Kidney (tissue), 14 donors: ENCODE measurements around the gene ARGFX. TPM values are rescaled to one million over a fixed set of nuclear protein-coding genes. Genes with fewer than 3 reads are reported as not detected.

ENCODE experiments used
- DNase-seq, 5 donors: peaks; one replicate each; pipeline ENCODE4 v3.0.0-alpha.2; 2013 to 2020
- FAIRE-seq: peaks from 2 replicates; lab custom pipeline; 2012; peaks lifted over from hg19 to GRCh38; lab: Jason Lieb, UNC
- H3K27ac ChIP-seq, 2 donors: one replicate each; pipeline ENCODE4 v1.7.0; 2013; ENCODE audit warnings: low read depth in 2 of 2, low read length in 2 of 2, inconsistent platforms in 1 of 2
- H3K27me3 ChIP-seq: one replicate; pipeline ENCODE4 v1.7.1; 2013; ENCODE audit warnings: low read length, inconsistent platforms; ENCODE audit not compliant: control insufficient read depth, insufficient read depth
- H3K36me3 ChIP-seq, 3 donors: one replicate each; pipeline versions ENCODE4 v1.7.0 to v1.7.1; 2013; ENCODE audit warnings: low read length in 3 of 3, control low read depth in 1 of 3, inconsistent platforms in 1 of 3; ENCODE audit not compliant: insufficient read depth in 3 of 3, control insufficient read depth in 2 of 3
- H3K4me1 ChIP-seq, 3 donors: one replicate each; pipeline versions ENCODE4 v1.7.0 to v1.7.1; 2013; ENCODE audit warnings: low read length in 3 of 3, inconsistent platforms in 1 of 3, low read depth in 1 of 3; ENCODE audit not compliant: control insufficient read depth in 2 of 3, insufficient read depth in 2 of 3
- H3K4me3 ChIP-seq, 3 donors: one replicate each; pipeline versions ENCODE4 v1.7.0 to v1.8.1; 2013; ENCODE audit warnings: low read length in 3 of 3, control low read depth in 1 of 3, inconsistent platforms in 1 of 3
- H3K9ac ChIP-seq, 3 donors: one replicate each; pipeline versions ENCODE4 v1.7.0 to v1.7.1; 2013; ENCODE audit warnings: low read length in 3 of 3, control low read depth in 1 of 3, inconsistent platforms in 1 of 3
- H3K9me3 ChIP-seq, 3 donors: one replicate each; pipeline versions ENCODE4 v1.7.0 to v1.7.1; 2013; ENCODE audit warnings: low read length in 3 of 3, control low read depth in 1 of 3, inconsistent platforms in 1 of 3; ENCODE audit not compliant: control insufficient read depth in 2 of 3, insufficient read depth in 1 of 3
- CTCF ChIP-seq: IDR thresholded peaks from 3 replicates; pipeline ENCODE4 v1.5.1; 2012; ENCODE audit warnings: mild to moderate bottlenecking, moderate library complexity, borderline replicate concordance; ENCODE audit not compliant: insufficient read depth; ENCODE audit errors: extremely low read depth
- intact Hi-C: fragments of 100-400 bp; cut with DNase I; formaldehyde crosslinking; loops from one replicate; pipeline ENCODE4 v1.11.1; 2022
- polyA plus RNA-seq: library from polyadenylated mRNA; stranded (reverse); fragments of 350-450 nt; fragmentation: Illumina TruSeq; extraction: RNeasy Lipid Tissue Mini Kit (QIAGEN cat#74804); gene quantifications from one replicate; pipeline ENCODE4 v1.2.3, GENCODE V29; 2014; ENCODE audit warnings: low read depth, low replicate concordance; ENCODE audit not compliant: insufficient read depth
- total RNA-seq: library from RNA; stranded (reverse); fragmentation: NEBNext Ultra II Directional; extraction: Animal tissue kit (Norgen Biotek cat#: 25700); gene quantifications from one replicate; pipeline ENCODE4 v1.2.1, GENCODE V29; 2021
- donor health status: control.
- donor health status: control.
- donor health status: control.
- donor health status: control.
- donor health status: control.
- donor health status: DM: yes; HTN: yes; CAD: no.
- donor health status: Normal renal cell carcinoma (clear cell type).

Gene ARGFX
- total and polyA plus RNA-seq, 2 donors from 2014 or later: not detected

DNA sequence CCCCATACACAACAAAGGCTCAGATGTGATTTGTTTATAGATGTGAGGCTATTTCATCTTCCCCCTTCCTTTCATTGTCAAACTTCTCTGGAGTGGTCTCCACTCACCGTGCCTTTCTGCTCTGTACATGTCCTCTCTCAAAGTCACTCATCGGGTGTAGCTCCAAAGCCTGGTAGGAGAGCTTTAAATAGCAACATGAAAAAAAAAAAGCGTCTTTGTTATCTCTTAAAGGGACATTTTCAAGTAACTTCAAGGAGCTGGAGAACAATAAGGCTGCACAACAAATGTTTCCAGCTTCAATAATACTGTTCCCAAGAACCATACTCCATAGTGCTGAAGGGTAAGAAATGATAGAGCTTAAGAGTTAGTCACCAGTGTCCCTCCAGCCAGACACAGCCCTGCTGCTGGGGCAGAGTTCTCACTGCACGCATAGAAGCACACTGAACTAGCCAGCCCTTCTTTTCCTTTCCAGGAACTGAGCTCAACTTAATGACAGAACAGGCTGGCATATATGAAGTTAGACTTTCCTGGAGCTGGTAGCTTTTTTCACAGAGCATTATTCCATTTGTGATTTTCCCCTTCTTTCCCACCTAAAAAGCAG is 33.6 kb downstream of the ARGFX start:
- TF ChIP-seq CTCF: no peak
- Histone ChIP-seq H3K4me3 (no peak overlapping the region), H3K27me3 (no peaks in the 10 kb centered on the region), H3K9ac (no peak overlapping the region), H3K36me3 (no peaks in the 10 kb centered on the region), H3K27ac (no peak overlapping the region), H3K9me3 (no peaks in the 10 kb centered on the region), H3K4me1 (no peaks in the 10 kb centered on the region)
- FAIRE-seq: no peak
- intact Hi-C loops: no loop called here
- DNase-seq: no peak

DNA sequence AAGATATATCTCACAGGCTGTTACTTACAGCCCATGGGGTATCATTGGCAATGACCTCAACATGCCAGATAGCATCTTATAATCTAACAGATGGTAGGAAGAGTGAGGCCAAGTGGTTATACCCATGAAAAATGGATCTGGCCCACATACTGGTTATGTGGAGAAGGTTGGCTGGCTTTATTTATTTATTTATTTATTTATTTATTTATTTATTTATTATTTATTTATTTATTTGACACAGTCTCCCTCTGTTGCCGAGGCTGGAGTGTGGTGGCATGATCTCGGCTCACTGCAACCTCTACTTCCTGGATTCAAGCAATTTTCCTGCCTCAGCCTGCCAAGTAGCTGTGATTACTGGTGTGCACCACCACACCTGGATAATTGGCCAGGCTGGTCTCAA is 37.0 kb downstream of the ARGFX start:
- Histone ChIP-seq H3K36me3 (no peaks in the 10 kb centered on the region), H3K4me1 (no peaks in the 10 kb centered on the region), H3K4me3 (no peak overlapping the region), H3K9me3 (no peaks in the 10 kb centered on the region), H3K27me3 (no peaks in the 10 kb centered on the region), H3K9ac (no peak overlapping the region), H3K27ac (no peak overlapping the region)
- FAIRE-seq (no peak), DNase-seq (no peak)
- no peak for TF ChIP-seq CTCF
- intact Hi-C loops: no loop called here

GRCh38 chr3:121606106-121606505 is 38.4 kb downstream of the ARGFX start:
- no peaks in the 10 kb centered on the region for H3K27me3 ChIP-seq
- H3K4me1 ChIP-seq: no peaks in the 10 kb centered on the region
- H3K27ac ChIP-seq: no peak overlapping the region
- intact Hi-C loops: no loop called here
- FAIRE-seq (no peak), DNase-seq (no peak)
- TF ChIP-seq CTCF: no peak
- no peak overlapping the region for H3K4me3 ChIP-seq
- no peaks in the 10 kb centered on the region for H3K9me3 ChIP-seq
- no peak overlapping the region for H3K9ac ChIP-seq
- no peaks in the 10 kb centered on the region for H3K36me3 ChIP-seq

Other genes with a start within 250 kb of the ARGFX start
- 0.35 TPM for gene POLQ, start 22.0 kb upstream of the ARGFX start, total RNA-seq
- gene POLQ, start 22.0 kb upstream of the ARGFX start, polyA plus RNA-seq: not detected
- not detected for gene FBXO40, start 25.4 kb downstream of the ARGFX start, total RNA-seq
- not detected for gene FBXO40, start 25.4 kb downstream of the ARGFX start, polyA plus RNA-seq
- gene HCLS1, start 93.0 kb downstream of the ARGFX start, total RNA-seq: 102 TPM
- 11.7 TPM for gene HCLS1, start 93.0 kb downstream of the ARGFX start, polyA plus RNA-seq
- gene GOLGB1, start 181.8 kb downstream of the ARGFX start, total RNA-seq: 79.7 TPM
- gene GOLGB1, start 181.8 kb downstream of the ARGFX start, polyA plus RNA-seq: 26.8 TPM